Neuronal stem cell (in vitro differentiated cells): ENCODE results near the gene SMIM27.

Experiments
- DNase-seq: peaks from one replicate; pipeline ENCODE4 v3.0.0-alpha.2; 2013; ENCODE audit warnings: low spot score
- H2AFZ ChIP-seq: one replicate; pipeline ENCODE4 v1.6.1; 2013; ENCODE audit warnings: mild to moderate bottlenecking, low read length, inconsistent platforms
- H2AK5ac ChIP-seq: 2 replicates; pipeline ENCODE4 v1.6.1; 2013; ENCODE audit warnings: low read depth, mild to moderate bottlenecking, inconsistent platforms, low read length, moderate library complexity, mixed read lengths
- H2BK120ac ChIP-seq: 2 replicates; pipeline ENCODE4 v1.6.1; 2013; ENCODE audit warnings: low read depth, mild to moderate bottlenecking, inconsistent platforms, low read length, moderate library complexity, mixed read lengths
- H2BK12ac ChIP-seq: one replicate; pipeline ENCODE4 v1.6.1; 2013; ENCODE audit warnings: low read length, inconsistent platforms
- H2BK15ac ChIP-seq: 2 replicates; pipeline ENCODE4 v1.6.1; 2013; ENCODE audit warnings: mild to moderate bottlenecking, low read length, inconsistent platforms, mixed read lengths
- H2BK5ac ChIP-seq: one replicate; pipeline ENCODE4 v1.6.1; 2013; ENCODE audit warnings: inconsistent platforms, mild to moderate bottlenecking, low read length, moderate library complexity
- H3K14ac ChIP-seq: one replicate; pipeline ENCODE4 v1.6.1; 2013; ENCODE audit warnings: low read length, inconsistent platforms
- H3K18ac ChIP-seq: 2 replicates; pipeline ENCODE4 v1.6.1; 2013; ENCODE audit warnings: low read length, inconsistent platforms
- H3K23ac ChIP-seq: 2 replicates; pipeline ENCODE4 v1.6.1; 2013; ENCODE audit warnings: low read depth, mild to moderate bottlenecking, mixed read lengths, low read length, inconsistent platforms; ENCODE audit not compliant: poor library complexity
- H3K27ac ChIP-seq: replicated peaks from 3 replicates; pipeline ENCODE4 v1.5.1; 2013; ENCODE audit warnings: low read length, inconsistent platforms
- H3K27me3 ChIP-seq, 3 experiments: 2 replicates each; pipeline ENCODE4 v1.6.1; 2013; ENCODE audit warnings: low read length in 3 of 3, mild to moderate bottlenecking in 2 of 3, inconsistent platforms in 1 of 3, low read depth in 1 of 3, mixed read lengths in 1 of 3, moderate library complexity in 1 of 3; ENCODE audit not compliant: control insufficient read depth in 3 of 3, insufficient read depth in 3 of 3
- H3K36me3 ChIP-seq, 2 donors: replicated peaks in 1 of 2; 2 replicates each; pipeline ENCODE4 v1.6.1; 2013; ENCODE audit warnings: low read length in 2 of 2; ENCODE audit not compliant: control insufficient read depth in 2 of 2, insufficient read depth in 2 of 2
- H3K4ac ChIP-seq: 2 replicates; pipeline ENCODE4 v1.6.1; 2013; ENCODE audit warnings: inconsistent platforms, mild to moderate bottlenecking, low read length, moderate library complexity
- H3K4me1 ChIP-seq, 2 donors: 1 replicate in 1 of 2; 2 replicates in 1 of 2; pipeline ENCODE4 v1.6.1; 2013; ENCODE audit warnings: low read length in 2 of 2, low read depth in 1 of 2; ENCODE audit not compliant: control insufficient read depth in 2 of 2, insufficient read depth in 1 of 2
- H3K4me2 ChIP-seq: one replicate; pipeline ENCODE4 v1.6.1; 2013; ENCODE audit warnings: mild to moderate bottlenecking, low read length, inconsistent platforms; ENCODE audit not compliant: insufficient read depth, poor library complexity, severe bottlenecking
- H3K4me3 ChIP-seq, 2 donors: 2 replicates each; pipeline ENCODE4 v1.5.1; 2013; ENCODE audit warnings: low read length in 2 of 2, mild to moderate bottlenecking in 2 of 2, inconsistent platforms in 1 of 2, moderate library complexity in 1 of 2
- H3K79me1 ChIP-seq: one replicate; pipeline ENCODE4 v1.6.1; 2013; ENCODE audit warnings: low read depth, mild to moderate bottlenecking, inconsistent platforms, low read length, moderate library complexity
- H3K9ac ChIP-seq: one replicate; pipeline ENCODE4 v1.6.1; 2013; ENCODE audit warnings: mild to moderate bottlenecking, low read depth, low read length, inconsistent platforms; ENCODE audit not compliant: poor library complexity
- H3K9me3 ChIP-seq, 2 donors: replicated peaks in 1 of 2; 2 replicates each; pipeline versions ENCODE3 to v1.6.1; 2013; ENCODE audit warnings: low read length in 2 of 2, mild to moderate bottlenecking in 2 of 2, inconsistent platforms in 1 of 2, low read depth in 1 of 2, mixed read lengths in 1 of 2, moderate library complexity in 1 of 2; ENCODE audit not compliant: control insufficient read depth in 2 of 2, insufficient read depth in 1 of 2
- H4K8ac ChIP-seq: one replicate; pipeline ENCODE4 v1.6.1; 2013; ENCODE audit warnings: low read depth, mild to moderate bottlenecking, inconsistent platforms, low read length, moderate library complexity
- H4K91ac ChIP-seq: one replicate; pipeline ENCODE4 v1.6.1; 2013; ENCODE audit warnings: low read length, low read depth, mild to moderate bottlenecking, inconsistent platforms; ENCODE audit not compliant: poor library complexity
- WGBS, 2 donors: extraction: QIAGEN DNeasy Blood & Tissue Kit; methylation state at CpG; one replicate each; pipeline ENCODE4 v1.1.7; 2013; ENCODE audit warnings: missing lambda C conversion rate in 2 of 2, mixed read lengths in 1 of 2; ENCODE audit not compliant: insufficient read length in 2 of 2, insufficient replicate concordance in 1 of 2; ENCODE audit errors: extremely low coverage in 2 of 2; 5-methylcytosine and 5-hydroxymethylcytosine counted together

Gene SMIM27

GRCh38 chr9:32566770-32567169 lies 14.6 kb downstream of the SMIM27 start:
- Histone ChIP-seq H4K91ac (no peak overlapping the region), H4K8ac (no peak overlapping the region), H3K9ac (peak overlapping the region; percentile 44), H3K79me1 (peaks cover 5% of the 10 kb centered on the region), H3K4me3 (no peak overlapping the region), H2AFZ (no peak overlapping the region), H3K36me3 (peaks cover 18 to 65% of the 10 kb centered on the region in 2 donors), H3K9me3 (no peaks in the 10 kb centered on the region), H2BK120ac (no peak overlapping the region), H3K4me1 (no peaks in the 10 kb centered on the region), H2BK12ac (no peak overlapping the region), H3K27me3 (no peaks in the 10 kb centered on the region), H3K23ac (peak overlapping the region; percentile 58), H3K4ac (no peak overlapping the region), H3K14ac (no peak overlapping the region), H2BK5ac (no peak overlapping the region), H2BK15ac (no peak overlapping the region), H3K18ac (no peak overlapping the region), H2AK5ac (no peak overlapping the region), H3K4me2 (no peak overlapping the region), H3K27ac (no peak overlapping the region)
- DNase-seq = no peak
- no CpG with 5 or more reads among the region's 26 CpGs for WGBS, 2 donors

GRCh38 chr9:32570262-32570661 lies 18.1 kb downstream of the SMIM27 start:
- H4K91ac ChIP-seq = no peak overlapping the region
- H3K4me3 ChIP-seq = no peak overlapping the region
- no peak overlapping the region for H2BK15ac ChIP-seq
- no peak overlapping the region for H3K27ac ChIP-seq
- peaks cover 15 to 51% of the 10 kb centered on the region in 2 donors for H3K36me3 ChIP-seq
- no peak overlapping the region for H2AK5ac ChIP-seq
- H2AFZ ChIP-seq = no peak overlapping the region
- no peak overlapping the region for H2BK5ac ChIP-seq
- no peak overlapping the region for H3K4me2 ChIP-seq
- no peak overlapping the region for H2BK120ac ChIP-seq
- no peak overlapping the region for H3K14ac ChIP-seq
- no peak overlapping the region for H4K8ac ChIP-seq
- H2BK12ac ChIP-seq = no peak overlapping the region
- H3K9ac ChIP-seq = no peak overlapping the region
- H3K4me1 ChIP-seq = peaks cover 0 to 3% of the 10 kb centered on the region in 2 donors
- no peak overlapping the region for H3K4ac ChIP-seq
- no peaks in the 10 kb centered on the region for H3K27me3 ChIP-seq
- H3K9me3 ChIP-seq = no peaks in the 10 kb centered on the region
- no peak overlapping the region for H3K18ac ChIP-seq
- no CpG with 5 or more reads among the region's 4 CpGs for WGBS, 2 donors
- H3K23ac ChIP-seq = no peak overlapping the region
- no peak for DNase-seq
- H3K79me1 ChIP-seq = peaks cover 5% of the 10 kb centered on the region

- H3K36me3 ChIP-seq = peaks cover 4 to 32% of the 10 kb centered on the region in 2 donors
- no peak overlapping the region for H4K91ac ChIP-seq
- H3K27me3 ChIP-seq = no peaks in the 10 kb centered on the region
- no peak overlapping the region for H2AK5ac ChIP-seq
- peaks cover 5% of the 10 kb centered on the region for H3K79me1 ChIP-seq
- H2BK15ac ChIP-seq = no peak overlapping the region
- H3K4me3 ChIP-seq = peak overlapping the region; percentile 89 to 93
- peaks cover 0 to 3% of the 10 kb centered on the region in 2 donors for H3K4me1 ChIP-seq
- no peak overlapping the region for H2BK120ac ChIP-seq
- no peak overlapping the region for H3K14ac ChIP-seq
- no CpG with 5 or more reads among the region's 17 CpGs for WGBS, 2 donors
- H3K18ac ChIP-seq = no peak overlapping the region
- DNase-seq = peak; percentile 57
- H3K27ac ChIP-seq = peak overlapping the region; percentile 60
- H3K4me2 ChIP-seq = peak overlapping the region; percentile 81
- H3K9me3 ChIP-seq = no peaks in the 10 kb centered on the region
- peak overlapping the region; percentile 10 for H2BK5ac ChIP-seq
- H3K9ac ChIP-seq = peak overlapping the region; percentile 86
- H4K8ac ChIP-seq = no peak overlapping the region
- H3K4ac ChIP-seq = no peak overlapping the region
- H2BK12ac ChIP-seq = no peak overlapping the region
- peak overlapping the region; percentile 97 for H2AFZ ChIP-seq
- no peak overlapping the region for H3K23ac ChIP-seq
Observed at GRCh38 chr9:32571969-32572899, 20.1 kb downstream of the SMIM27 start.

GRCh38 chr9:32572900-32573523 lies 20.9 kb downstream of the SMIM27 start, which contains the start of gene NDUFB6:
NDUFB6 (minus strand) TSS chr9:32573159; CDS start chr9:32573060, 99 bp downstream.
- Histone ChIP-seq H3K9me3 (no peaks in the 10 kb centered on the region), H3K36me3 (peaks cover 4 to 24% of the 10 kb centered on the region in 2 donors), H3K4me2 (peak within 1 kb of the TSS; percentile 81), H4K8ac (peak within 1 kb of the TSS; percentile 93), H3K18ac (peak within 1 kb of the TSS; percentile 90), H2BK12ac (no peak within 1 kb of the TSS), H3K4ac (no peak within 1 kb of the TSS), H2BK5ac (peak within 1 kb of the TSS; percentile 10), H3K4me1 (peaks cover 0 to 3% of the 10 kb centered on the region in 2 donors), H2BK15ac (no peak within 1 kb of the TSS), H3K4me3 (peak within 1 kb of the TSS; percentile 89 to 93), H3K9ac (peak within 1 kb of the TSS; percentile 97), H2BK120ac (no peak within 1 kb of the TSS), H3K79me1 (peaks cover 5% of the 10 kb centered on the region), H2AK5ac (no peak within 1 kb of the TSS), H3K27me3 (peaks cover 0 to 3% (median 0%) of the 10 kb centered on the region in 3 experiments), H3K14ac (no peak within 1 kb of the TSS), H2AFZ (peak within 1 kb of the TSS; percentile 97), H3K27ac (peak within 1 kb of the TSS; percentile 60), H4K91ac (no peak within 1 kb of the TSS), H3K23ac (no peak within 1 kb of the TSS)
- peak; percentile 86 for DNase-seq
- no CpG with 5 or more reads among the region's 36 CpGs for WGBS, 2 donors
